Fibroblast of villous mesenchyme (primary cell): ENCODE data around the gene TNF. TPM values are rescaled to one million over a fixed set of nuclear protein-coding genes. Genes with fewer than 3 reads are reported as not detected.

Source experiments
- DNase-seq: peaks from one replicate; pipeline ENCODE4 v3.0.0-alpha.2; 2010; ENCODE audit warnings: low read depth
- H3K4me3 ChIP-seq: 2 replicates; pipeline ENCODE4 v1.5.1; 2011; ENCODE audit warnings: low read depth, mild to moderate bottlenecking, low read length
- CTCF ChIP-seq: IDR thresholded peaks from 2 replicates; pipeline ENCODE4 v1.5.1; 2012; ENCODE audit warnings: low read depth, mild to moderate bottlenecking, low read length; ENCODE audit not compliant: insufficient read depth
- total RNA-seq: library from RNA; depleted of rRNA; stranded (reverse); fragments of >200 nt; gene quantifications from 2 replicates; pipeline ENCODE4 v1.2.3, GENCODE V29; 2012

The TNF gene
- total RNA-seq, 1 donor: under 0.01 TPM

- TF ChIP-seq CTCF: no peak
- no peak for DNase-seq
- H3K4me3 ChIP-seq: no peak within 1 kb of the TSS
These were observed 39.6 kb downstream of the TNF start, which contains the start of gene AIF1 for GRCh38 chr6:31614684-31615578. AIF1 (plus strand) TSS chr6:31615234; CDS start chr6:31615330, 96 bp downstream.

- no peak for TF ChIP-seq CTCF
- DNase-seq: no peak
- H3K4me3 ChIP-seq: no peak overlapping the region
These were observed 40.4 kb downstream of the TNF start for GRCh38 chr6:31615748-31616147.

- H3K4me3 ChIP-seq: no peak overlapping the region
- no peak for TF ChIP-seq CTCF
- no peak for DNase-seq
These were observed 41.6 kb downstream of the TNF start for GRCh38 chr6:31617010-31617409.

GRCh38 chr6:31619805-31620585 lies 44.6 kb downstream of the TNF start:
- DNase-seq: peak; percentile 100
- TF ChIP-seq CTCF: no peak
- peak overlapping the region; percentile 77 for H3K4me3 ChIP-seq

- no peak for DNase-seq
- no peak for TF ChIP-seq CTCF
- H3K4me3 ChIP-seq: peak within 1 kb of the TSS; percentile 77
These were observed 45.4 kb downstream of the TNF start, which contains the start of gene PRRC2A for GRCh38 chr6:31620586-31621319. PRRC2A (plus strand) TSS chr6:31620715; CDS start chr6:31622790, 2,075 bp downstream.

- no peak for DNase-seq
- TF ChIP-seq CTCF: no peak
- H3K4me3 ChIP-seq: peak overlapping the region; percentile 77
These were observed 46.1 kb downstream of the TNF start for GRCh38 chr6:31621320-31621939.
